Measurements from ENCODE around the gene EXOC3L4.

DNA sequence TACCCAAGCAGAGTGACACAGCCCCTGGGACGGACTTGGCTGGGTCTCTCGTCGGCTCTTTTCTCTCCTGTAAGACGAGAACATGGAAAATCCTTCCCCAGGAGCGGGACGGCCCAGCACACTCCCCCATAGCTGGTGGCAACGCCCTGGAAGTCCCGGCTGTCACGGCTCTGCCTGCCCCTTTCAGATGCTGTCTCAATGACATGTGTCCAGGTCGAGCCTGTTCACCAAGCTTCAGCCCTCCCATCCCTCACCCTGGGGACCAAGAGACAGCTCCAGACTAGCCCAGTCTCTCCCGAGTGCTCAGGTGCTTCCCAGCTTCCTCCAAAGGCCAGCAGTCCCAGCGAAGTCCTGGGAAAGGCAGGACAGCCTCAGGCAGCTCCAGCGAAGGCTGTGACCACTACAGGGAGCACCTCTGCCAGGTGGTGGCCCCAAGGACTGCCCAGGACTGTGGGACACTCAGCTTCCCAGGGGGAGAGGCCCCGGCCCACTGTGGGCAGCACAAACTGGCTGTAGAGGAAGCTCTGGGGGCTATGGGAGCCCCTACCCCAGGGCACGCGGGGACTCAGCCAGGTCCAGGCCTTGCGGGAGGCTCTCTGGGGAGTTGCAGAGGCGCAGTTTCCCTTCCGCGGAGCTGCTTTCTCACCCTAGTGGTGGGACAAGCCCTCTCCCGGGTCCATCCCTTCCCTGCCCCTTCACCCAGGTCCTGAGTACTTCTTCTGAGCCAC is 62.3 kb downstream of the EXOC3L4 start:
- TF ChIP-seq, protein P1, sequence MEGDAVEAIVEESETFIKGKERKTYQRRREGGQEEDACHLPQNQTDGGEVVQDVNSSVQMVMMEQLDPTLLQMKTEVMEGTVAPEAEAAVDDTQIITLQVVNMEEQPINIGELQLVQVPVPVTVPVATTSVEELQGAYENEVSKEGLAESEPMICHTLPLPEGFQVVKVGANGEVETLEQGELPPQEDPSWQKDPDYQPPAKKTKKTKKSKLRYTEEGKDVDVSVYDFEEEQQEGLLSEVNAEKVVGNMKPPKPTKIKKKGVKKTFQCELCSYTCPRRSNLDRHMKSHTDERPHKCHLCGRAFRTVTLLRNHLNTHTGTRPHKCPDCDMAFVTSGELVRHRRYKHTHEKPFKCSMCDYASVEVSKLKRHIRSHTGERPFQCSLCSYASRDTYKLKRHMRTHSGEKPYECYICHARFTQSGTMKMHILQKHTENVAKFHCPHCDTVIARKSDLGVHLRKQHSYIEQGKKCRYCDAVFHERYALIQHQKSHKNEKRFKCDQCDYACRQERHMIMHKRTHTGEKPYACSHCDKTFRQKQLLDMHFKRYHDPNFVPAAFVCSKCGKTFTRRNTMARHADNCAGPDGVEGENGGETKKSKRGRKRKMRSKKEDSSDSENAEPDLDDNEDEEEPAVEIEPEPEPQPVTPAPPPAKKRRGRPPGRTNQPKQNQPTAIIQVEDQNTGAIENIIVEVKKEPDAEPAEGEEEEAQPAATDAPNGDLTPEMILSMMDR (IDR thresholded peaks at IDR 0.05): no peak
- no peak for TF ChIP-seq POLR2A (IDR thresholded peaks at IDR 0.05)

Measured in right lobe of liver (tissue), 4 donors.